Measurements from ENCODE around the gene SMIM21. TPM values are rescaled to one million over a fixed set of nuclear protein-coding genes. Genes with fewer than 3 reads are reported as not detected.

The SMIM21 gene
- total RNA-seq, 1 donor = not detected

- no peak for DNase-seq (ENCODE audit: low read depth in 2 of 3, low spot score in 2 of 3)
These were observed 987 bp upstream of the SMIM21 start for GRCh38 chr18:75428490-75428889.

DNA sequence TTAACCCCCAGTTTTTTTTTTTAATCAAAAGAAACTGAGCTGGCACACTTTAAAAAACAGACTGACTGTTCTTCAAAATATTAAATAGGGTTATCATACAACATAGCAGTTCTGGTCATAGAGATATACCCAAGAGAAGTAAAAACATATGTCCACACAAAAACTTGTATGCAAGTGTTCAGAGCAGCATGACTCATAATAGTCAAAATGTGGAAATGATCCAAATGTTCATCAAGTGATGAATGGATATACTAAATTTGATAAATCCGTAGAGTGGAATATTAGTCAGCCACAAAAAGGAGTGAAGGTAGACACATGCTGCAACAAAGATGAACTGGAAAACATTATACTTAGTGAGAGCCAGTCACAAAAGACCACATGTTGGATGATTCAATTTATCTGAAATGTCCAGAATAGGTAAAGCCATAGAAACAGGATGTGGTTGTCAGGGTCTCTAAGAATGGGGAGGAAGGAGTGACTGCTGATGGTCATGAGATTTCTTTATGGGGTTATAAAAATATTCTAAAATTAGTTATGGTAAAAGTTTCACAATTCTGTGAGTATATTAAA, 5.1 kb downstream of the SMIM21 start:
- DNase-seq (ENCODE audit: low read depth in 2 of 3, low spot score in 2 of 3) = peak in 2 of 3 donors; percentile 0 to 20

GRCh38 chr18:75421656-75422055, 5.8 kb downstream of the SMIM21 start:
- no peak for DNase-seq (ENCODE audit: low read depth in 2 of 3, low spot score in 2 of 3)

DNA sequence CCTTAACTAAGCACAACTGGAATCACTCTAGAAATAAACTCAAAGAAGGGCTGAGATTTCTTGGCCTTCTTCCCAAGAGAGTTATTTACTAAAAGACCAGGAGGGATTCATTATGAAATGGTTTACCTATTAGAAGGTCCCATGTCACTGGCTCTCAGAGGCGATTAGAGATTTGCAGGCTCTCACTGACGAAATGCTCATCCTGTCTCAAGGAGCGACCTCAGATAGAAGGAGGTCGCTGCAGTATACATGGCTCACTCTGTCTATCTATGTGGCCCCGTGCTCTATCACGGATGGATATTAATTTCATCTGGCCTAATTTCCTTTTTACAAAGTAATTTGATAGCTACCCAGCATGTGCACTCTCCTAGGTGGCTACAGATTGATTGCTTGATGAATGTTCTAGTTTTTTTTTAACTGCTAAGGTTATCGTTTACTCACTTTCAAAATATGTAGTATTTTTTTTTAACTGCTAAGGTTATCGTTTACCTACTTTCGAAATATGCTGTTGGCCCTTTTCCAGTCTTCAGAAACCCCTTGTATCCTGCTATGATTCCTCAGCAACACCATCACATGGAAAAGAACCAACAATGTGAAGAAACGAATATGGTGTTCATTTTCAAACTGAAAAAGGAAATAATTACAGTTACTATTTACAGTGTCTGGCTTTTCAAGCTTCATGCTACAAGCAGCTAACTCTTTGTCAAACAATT, 9.1 kb downstream of the SMIM21 start:
- DNase-seq (ENCODE audit: low read depth in 2 of 3, low spot score in 2 of 3) = no peak

- no peak for DNase-seq (ENCODE audit: low read depth in 2 of 3, low spot score in 2 of 3)
These were observed 16.9 kb downstream of the SMIM21 start for GRCh38 chr18:75410611-75411010.

DNA sequence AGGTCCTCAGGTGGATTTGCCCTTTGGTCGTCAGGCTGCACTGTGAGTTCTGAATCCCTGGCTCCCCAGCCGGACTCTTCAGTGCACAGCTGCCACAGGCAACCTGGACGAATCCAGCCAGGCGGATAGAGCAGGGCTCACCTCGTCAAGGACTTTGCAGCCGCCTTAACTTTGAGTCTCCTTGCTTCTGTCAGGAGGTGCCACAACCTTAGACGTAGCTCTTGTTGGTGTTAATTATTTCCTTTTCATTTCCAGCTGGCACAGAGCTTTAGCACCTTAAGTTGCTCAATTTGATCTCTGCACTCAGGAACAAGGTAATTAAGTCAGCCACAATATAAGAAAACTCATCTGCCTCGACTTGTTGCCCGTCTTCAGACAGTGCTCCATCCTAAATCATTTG, 17.7 kb downstream of the SMIM21 start:
- DNase-seq (ENCODE audit: low read depth in 2 of 3, low spot score in 2 of 3) = no peak

GRCh38 chr18:75408554-75409506, 18.7 kb downstream of the SMIM21 start:
- no peak for DNase-seq (ENCODE audit: low read depth in 2 of 3, low spot score in 2 of 3)

GRCh38 chr18:75407468-75408437, 19.8 kb downstream of the SMIM21 start:
- no peak for DNase-seq (ENCODE audit: low read depth in 2 of 3, low spot score in 2 of 3)

DNA sequence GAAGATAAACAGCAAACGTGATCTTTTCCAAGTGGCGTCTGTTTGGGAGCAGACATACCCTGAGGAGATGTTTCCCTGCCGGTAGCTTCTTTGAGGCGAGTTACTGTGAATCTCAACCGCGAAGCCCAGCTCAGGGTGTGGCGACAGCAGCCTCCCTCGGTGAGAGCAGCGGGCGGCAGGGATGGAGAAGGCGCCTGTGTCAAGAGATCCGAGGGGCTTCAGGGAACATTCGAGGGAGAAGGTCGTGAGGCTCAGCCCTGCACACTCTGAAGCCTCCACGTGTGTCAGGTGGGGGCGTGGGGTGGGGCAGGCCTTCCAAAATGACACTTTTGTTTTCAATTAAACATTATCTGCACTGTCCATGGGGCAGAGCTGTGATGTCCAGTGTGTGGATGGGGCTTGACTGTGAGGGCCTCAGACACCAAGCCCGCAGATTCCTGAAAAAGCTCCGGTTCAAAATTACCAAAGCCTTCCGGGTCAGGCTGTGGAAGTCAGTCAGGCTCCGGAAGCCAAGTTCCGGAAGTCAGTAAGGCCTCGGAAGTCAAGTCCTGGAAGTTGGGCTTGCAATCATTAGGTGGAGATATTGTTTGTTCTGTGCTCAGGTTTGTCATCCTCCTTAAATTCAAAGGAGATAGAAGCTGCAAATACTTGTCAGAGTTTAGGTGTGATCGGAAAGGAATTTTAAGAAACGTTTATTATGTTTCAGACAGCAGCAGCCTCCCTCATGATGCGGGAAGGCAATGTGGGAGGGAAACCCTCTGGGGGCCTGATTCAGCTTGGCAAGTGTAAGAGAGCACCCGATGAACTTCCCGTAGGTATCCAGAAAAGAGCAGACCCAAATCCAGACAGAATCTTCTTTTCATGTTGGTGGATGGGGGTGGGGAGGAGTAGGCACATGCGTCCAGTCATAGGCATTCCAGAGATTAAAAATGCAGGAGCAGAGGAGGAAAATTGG, 20.7 kb downstream of the SMIM21 start:
- no peak for DNase-seq (ENCODE audit: low read depth in 2 of 3, low spot score in 2 of 3)

DNA sequence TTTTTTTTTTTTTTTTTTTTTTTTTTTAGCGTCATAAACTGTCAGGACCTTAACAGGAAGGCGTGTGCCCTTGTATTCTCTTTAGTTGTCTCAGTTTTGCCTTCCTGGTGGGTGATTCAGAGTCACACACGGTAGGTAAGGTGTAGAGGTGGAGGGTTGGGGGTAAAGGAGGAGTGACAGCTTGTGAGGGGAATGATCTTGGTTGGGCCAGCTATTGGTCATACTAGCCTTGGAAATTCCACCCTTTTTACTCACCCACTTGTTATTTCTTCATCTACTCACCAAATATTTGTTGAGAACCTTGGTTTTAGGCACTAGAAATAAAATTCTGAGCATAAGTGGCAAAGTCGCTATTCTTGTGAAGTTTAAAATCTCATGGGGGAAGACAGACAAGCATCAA, 22.2 kb downstream of the SMIM21 start:
- no peak for DNase-seq (ENCODE audit: low read depth in 2 of 3, low spot score in 2 of 3)

DNA sequence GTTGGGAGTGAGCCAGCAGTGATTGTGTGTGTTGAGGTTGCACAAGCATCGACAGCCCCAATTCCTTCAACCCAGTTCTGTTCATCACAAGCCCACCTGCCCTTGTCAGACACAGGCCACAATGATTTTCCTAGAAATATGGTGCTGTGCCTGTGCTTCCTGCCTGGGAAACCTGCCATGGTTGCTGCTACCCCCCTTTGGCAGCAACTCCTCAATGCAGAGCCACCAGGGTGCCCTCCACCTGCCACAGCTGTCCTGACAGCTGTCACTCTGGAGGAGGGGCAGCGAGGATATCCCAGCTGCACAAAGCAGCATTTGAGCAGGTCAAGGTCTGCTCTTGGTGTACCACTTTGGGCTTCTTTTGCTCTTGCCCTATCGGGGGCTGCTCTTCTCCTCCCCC, 27.1 kb downstream of the SMIM21 start:
- no peak for DNase-seq (ENCODE audit: low read depth in 2 of 3, low spot score in 2 of 3)

GRCh38 chr18:75395137-75395536, 32.4 kb downstream of the SMIM21 start:
- DNase-seq (ENCODE audit: low read depth in 2 of 3, low spot score in 2 of 3) = no peak

DNA sequence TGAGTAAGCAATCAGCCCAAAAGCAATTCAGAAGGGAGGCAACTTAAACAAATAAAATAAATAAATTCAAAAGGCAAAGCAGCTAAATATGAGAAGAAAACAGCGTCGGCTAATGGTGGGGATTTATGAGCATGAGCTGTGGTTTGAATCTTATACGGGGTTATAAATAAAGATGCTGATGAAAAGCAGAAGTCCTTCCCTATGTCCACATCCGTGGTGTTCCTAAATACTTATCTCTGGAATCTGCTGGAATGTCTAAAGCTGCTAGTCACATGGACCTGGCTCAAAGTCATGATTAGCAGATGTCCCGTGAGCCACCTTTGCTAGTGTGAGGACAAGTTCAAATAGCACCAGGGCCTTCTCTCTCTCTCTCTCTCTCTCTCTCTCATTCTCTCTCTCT, 33.8 kb downstream of the SMIM21 start:
- no peak for DNase-seq (ENCODE audit: low read depth in 2 of 3, low spot score in 2 of 3)

- DNase-seq (ENCODE audit: low read depth in 2 of 3, low spot score in 2 of 3) = no peak
These were observed 35.3 kb downstream of the SMIM21 start for GRCh38 chr18:75392226-75392578.

DNA sequence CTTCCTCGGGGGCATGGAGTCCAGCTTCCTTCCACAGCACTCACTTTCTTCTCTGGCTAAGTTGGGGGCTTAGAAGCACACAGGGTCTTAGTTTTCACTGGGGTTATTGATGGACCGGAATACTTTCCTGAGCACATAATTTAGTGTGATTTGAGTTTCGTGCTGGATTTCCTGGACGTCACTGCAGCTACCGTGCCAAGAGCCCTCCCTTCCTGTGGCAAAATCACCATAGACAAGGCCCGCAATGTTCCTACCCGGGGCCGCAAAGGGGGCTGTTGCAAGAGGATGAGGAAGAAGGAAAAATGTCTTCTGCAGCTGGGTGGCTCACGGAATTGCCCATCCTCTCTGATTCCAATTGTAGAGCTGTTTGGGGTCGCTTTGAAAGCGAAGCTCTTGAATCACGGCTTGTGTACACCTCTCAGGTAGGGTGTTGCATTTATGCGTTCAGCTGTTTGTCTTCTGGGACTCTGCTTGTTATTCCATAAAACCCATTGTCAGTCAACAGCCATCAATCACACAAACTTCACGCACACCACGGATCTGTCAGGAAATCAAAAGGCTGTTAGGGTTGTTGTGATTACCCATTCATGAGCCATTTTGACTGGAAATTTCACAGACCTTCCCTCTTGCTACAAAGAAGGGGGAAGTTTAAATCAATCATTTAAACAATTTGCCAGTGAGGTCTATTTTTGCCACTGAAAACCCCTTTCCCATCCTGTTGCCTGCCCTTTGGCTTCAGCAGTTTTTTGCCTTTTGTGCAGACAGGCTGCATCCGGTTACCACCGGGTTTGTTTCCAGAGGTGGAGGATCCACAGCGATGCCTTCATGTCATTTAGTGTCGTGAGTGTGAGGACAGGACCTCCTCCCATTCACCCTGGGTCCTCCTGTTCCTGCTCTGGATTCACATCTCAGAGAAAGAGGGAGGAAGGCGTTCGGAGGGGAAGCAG, 36.0 kb downstream of the SMIM21 start:
- no peak for DNase-seq (ENCODE audit: low read depth in 2 of 3, low spot score in 2 of 3)

DNA sequence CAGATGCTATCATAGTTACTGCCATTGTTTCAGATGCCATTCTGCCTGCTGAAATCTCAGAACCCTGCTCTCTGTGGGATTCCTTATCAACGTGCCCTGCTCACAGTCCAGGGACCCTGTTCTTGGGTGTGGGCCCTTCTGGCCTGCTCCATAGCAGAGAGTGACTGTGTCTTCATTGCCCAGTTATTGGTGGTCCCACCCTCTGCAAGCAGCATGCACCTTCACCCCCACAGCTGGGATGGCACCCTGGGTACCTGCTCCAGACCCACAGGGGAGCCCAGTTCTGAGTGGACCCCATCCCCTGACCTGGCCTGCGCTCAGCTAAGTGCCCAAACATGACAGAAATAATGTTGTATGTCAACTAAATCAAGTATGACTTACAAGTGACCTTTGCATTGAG, 36.6 kb downstream of the SMIM21 start:
- no peak for DNase-seq (ENCODE audit: low read depth in 2 of 3, low spot score in 2 of 3)

GRCh38 chr18:75384144-75384543, 43.4 kb downstream of the SMIM21 start:
- no peak for DNase-seq (ENCODE audit: low read depth in 2 of 3, low spot score in 2 of 3)

Measured in hematopoietic multipotent progenitor cell (in vitro differentiated cells).